ENCODE results near the gene KISS1R.

DNA sequence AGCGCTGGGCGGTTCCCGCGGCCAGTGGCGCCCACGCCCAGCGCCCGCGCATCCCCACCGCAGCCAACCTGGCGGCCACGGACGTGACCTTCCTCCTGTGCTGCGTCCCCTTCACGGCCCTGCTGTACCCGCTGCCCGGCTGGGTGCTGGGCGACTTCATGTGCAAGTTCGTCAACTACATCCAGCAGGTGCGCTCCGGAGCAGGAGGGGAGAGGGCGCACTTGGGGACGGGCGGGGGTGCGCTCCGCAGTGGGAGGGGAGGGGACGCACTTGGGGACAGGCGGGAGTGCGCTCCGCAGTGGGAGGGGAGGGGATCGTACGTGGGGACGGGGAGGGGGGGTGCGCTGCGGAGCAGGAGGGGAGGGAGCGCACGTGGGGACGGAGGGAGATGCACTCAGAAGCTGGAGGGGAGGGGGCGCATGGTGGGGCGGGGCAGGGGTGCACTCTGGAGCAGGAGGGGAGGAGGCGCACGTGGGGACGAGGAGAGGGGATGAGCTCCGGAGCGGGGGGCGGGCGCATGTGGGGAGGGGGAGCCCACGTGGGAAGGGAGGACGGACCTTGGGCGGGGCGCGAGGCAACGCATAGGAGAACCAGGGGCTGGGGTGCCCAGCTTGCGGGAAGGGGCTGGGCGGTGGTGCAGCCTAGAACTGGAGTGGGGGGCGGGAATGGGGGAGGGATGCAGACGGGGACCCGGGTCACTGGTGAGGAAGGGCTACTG, 1.5 kb downstream of the KISS1R start:
- no peak for TF ChIP-seq KLF16 (tag by site-specific recombination; IDR thresholded peaks at IDR 0.05)
- TF ChIP-seq, protein P1, sequence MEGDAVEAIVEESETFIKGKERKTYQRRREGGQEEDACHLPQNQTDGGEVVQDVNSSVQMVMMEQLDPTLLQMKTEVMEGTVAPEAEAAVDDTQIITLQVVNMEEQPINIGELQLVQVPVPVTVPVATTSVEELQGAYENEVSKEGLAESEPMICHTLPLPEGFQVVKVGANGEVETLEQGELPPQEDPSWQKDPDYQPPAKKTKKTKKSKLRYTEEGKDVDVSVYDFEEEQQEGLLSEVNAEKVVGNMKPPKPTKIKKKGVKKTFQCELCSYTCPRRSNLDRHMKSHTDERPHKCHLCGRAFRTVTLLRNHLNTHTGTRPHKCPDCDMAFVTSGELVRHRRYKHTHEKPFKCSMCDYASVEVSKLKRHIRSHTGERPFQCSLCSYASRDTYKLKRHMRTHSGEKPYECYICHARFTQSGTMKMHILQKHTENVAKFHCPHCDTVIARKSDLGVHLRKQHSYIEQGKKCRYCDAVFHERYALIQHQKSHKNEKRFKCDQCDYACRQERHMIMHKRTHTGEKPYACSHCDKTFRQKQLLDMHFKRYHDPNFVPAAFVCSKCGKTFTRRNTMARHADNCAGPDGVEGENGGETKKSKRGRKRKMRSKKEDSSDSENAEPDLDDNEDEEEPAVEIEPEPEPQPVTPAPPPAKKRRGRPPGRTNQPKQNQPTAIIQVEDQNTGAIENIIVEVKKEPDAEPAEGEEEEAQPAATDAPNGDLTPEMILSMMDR (tag by site-specific recombination; IDR thresholded peaks at IDR 0.05): no peak

Measured in HEK293 (cell line).